KOPT-K1 (cell line): ENCODE measurements around the gene PPP1R16B.
"Not testable (repeated sequence)": the region's sequence is repeated elsewhere in the genome, so short reads cannot be mapped to it uniquely, and the experiment has no call there.

ENCODE experiments used
- H3K27ac ChIP-seq: fragments of 200-600 bp; sonication (generic); 2 replicates; pipeline ENCODE4 v1.5.1; 2016; ENCODE audit warnings: antibody characterized with exemption, mild to moderate bottlenecking, low read depth, low read length; ENCODE audit not compliant: poor library complexity, severe bottlenecking
- H3K36me3 ChIP-seq: fragments of 200-600 bp; sonication (generic); 2 replicates; pipeline ENCODE4 v1.5.1; 2017; ENCODE audit warnings: antibody characterized with exemption, mild to moderate bottlenecking, low read length, moderate library complexity; ENCODE audit not compliant: insufficient read depth
- H3K9me3 ChIP-seq: fragments of 200-600 bp; sonication (generic); 2 replicates; pipeline ENCODE4 v1.5.1; 2017; ENCODE audit warnings: antibody characterized with exemption, low read length, mild to moderate bottlenecking; ENCODE audit not compliant: insufficient read depth, poor library complexity, severe bottlenecking

The PPP1R16B gene

DNA sequence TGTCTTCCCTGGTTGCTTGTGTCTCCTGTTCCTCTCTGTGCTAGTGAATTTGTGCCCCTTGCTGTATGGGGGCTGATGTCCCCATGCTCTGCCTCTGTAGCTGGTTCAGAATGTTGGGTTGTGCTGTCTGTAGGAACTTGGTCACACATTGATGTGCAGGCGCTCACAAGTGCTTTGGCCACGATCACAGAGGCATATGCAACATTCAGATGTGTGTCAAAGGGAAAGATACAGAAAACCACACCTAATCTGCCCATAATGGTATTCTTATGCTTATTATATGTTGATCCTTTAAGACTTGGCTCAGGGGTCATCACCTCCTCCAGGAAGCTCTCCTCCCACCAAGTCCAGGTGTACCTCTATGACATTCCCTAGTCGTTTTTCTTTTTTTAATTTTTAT lies 139.5 kb downstream of the PPP1R16B start:
- H3K9me3 ChIP-seq, result no peaks in the 10 kb centered on the region
- H3K27ac ChIP-seq, result no peak overlapping the region
- H3K36me3 ChIP-seq, result peaks cover 96% of the 10 kb centered on the region

DNA sequence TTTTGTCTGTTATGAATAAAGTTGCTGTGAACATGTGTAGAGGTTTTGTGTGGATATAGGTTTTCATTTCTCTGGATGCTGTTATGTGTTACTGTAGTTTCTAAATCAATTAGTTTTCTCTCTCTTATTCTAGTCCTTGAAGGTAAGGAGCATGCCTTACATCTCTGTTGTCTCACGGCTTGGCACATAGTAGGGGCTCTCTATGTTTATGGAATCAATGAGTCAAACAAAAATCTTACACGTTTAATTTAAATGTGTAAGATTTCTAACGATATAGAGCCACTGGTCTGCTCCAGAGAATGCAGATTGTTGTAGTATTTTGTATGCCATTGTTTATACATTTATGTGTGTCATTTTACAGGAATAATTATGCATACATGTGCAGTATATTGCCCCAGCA lies 141.3 kb downstream of the PPP1R16B start:
- Histone ChIP-seq H3K9me3 (no peaks in the 10 kb centered on the region), H3K36me3 (peaks cover 96% of the 10 kb centered on the region), H3K27ac (no peak overlapping the region)

DNA sequence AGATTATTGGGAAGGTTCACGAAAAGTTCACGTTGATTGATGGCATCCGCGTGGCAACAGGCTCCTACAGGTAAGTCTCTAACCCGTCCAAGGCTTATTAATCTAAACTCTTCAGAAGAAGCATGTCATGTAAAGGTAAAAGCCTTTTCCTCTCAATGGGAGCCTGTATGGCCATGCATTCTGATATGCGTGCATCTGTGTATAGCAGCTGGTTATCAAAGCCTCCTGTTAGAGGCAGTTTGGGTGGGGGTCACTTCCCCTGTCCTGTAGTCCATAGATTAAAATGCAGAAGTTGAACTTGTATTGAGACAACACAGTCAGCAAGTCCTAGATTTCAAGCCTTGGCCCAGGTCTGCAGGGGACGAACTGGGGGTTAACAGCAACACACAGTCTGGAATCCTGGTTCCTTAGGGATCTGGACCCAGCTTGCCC lies 142.4 kb downstream of the PPP1R16B start:
- H3K9me3 ChIP-seq, result no peaks in the 10 kb centered on the region
- H3K27ac ChIP-seq, result no peak overlapping the region
- H3K36me3 ChIP-seq, result peaks cover 96% of the 10 kb centered on the region

DNA sequence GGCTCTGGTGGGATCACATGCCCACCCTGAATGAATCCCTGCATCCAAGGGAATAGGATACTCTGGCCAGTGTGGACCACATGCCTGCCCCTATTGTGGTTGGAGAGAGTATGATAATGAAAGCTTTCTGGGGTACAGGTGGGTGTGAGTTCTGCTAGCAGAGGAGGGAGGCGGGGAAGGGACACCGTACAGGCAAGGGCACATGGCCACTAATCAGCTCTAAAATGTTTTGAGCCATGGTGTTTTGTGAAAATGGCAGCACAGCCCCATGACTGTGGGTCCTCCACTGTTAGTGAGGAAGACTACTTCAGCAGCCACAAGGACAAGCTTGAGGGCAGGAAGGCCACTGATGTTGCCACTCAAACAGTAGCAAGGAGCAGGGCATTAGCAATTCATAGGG lies 144.8 kb downstream of the PPP1R16B start:
- Histone ChIP-seq H3K9me3 (no peaks in the 10 kb centered on the region), H3K27ac (no peak overlapping the region), H3K36me3 (peaks cover 94% of the 10 kb centered on the region)

DNA sequence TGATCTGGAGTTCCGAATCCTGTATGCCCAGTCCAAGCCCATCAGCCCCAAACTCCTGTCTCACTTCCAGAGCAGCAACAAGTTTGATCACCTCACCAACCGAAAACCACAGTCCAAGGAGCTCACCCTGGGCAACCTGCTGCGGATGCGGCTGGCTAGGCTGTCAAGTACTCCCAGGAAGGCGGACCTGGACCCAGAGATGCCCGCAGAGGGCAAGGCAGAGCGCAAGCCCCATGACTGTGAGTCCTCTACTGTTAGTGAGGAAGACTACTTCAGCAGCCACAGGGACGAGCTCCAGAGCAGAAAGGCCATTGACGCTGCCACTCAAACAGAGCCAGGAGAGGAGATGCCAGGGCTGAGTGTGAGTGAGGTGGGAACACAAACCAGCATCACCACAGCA lies 146.1 kb downstream of the PPP1R16B start:
- Histone ChIP-seq H3K27ac (no peak overlapping the region), H3K36me3 (peaks cover 84% of the 10 kb centered on the region), H3K9me3 (no peaks in the 10 kb centered on the region)

DNA sequence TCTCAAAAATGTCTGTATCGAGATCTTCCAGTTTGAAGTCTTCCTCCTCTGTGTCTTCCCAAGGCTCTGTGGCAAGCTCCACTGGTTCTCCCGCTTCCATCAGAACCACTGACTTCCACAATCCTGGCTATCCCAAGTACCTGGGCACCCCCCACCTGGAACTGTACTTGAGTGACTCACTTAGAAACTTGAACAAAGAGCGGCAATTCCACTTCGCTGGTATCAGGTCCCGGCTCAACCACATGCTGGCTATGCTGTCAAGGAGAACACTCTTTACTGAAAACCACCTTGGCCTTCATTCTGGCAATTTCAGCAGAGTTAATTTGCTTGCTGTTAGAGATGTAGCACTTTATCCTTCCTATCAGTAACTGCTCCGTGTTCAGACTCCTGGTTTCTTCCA lies 146.7 kb downstream of the PPP1R16B start:
- peaks cover 78% of the 10 kb centered on the region for H3K36me3 ChIP-seq
- no peaks in the 10 kb centered on the region for H3K9me3 ChIP-seq
- H3K27ac ChIP-seq, result no peak overlapping the region

DNA sequence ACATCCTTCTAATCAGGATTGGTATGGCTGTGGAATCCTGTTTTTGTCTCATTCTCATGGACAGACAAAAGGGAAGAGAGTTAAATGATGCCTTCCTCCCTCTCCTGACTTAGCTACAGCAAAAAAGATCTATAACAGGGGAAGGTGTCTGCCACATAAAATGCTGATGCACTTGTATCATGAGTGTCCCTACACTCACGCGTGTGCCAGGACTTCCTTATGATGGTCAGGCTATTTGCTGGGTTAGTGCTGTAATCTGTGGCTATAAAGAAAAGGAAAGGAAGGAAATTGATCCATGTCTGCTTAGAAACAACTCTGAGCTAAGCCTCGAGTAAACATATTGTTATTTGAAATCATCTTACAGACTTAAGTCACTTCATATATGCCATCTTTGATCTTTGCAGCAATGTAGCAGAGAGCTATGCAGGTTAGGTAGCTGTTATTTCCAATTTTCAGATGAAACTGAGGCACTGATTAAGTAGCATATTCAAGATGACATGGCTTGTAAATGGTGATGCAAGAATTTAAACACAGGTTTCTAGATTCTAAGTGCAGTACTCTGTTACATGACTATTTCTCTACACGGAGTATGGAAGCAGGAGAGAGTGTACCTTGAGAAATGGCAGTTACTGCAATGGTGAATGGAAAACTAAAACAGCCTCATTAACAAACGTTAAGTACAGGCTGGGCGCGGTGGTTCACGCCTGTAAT lies 148.3 kb downstream of the PPP1R16B start:
- Histone ChIP-seq H3K9me3 (no peaks in the 10 kb centered on the region), H3K27ac (no peak overlapping the region), H3K36me3 (peaks cover 62% of the 10 kb centered on the region)

DNA sequence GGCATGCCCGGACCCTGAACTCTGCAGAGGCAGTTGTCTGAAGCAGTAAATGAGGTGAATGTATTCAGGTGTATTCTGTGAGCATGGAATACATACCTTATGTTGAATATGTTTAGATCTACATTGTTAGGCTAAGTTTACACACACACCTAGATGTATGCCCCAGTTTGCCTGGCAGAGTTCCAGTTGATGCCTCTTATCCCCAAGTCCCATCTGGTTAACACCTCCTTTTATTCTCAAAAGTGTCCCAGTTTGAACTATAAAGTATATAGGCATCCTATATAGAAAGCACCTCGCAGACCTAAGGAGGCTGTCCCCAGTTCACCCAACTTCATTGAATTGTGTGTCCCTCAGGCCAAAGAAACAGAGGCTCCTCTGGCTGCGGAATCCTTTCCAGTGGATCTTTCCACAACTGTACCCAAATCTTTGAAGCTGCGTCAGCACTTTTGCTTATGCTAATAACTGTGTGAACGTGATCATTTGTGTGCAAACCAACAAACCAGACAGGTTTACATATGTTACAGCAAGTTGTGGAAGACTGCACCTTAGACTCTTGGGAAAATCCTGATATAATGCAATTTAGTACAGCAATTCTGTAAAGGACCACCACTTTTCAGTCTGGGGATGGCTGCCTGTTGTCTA lies 151.9 kb downstream of the PPP1R16B start:
- Histone ChIP-seq H3K27ac (no peak overlapping the region), H3K9me3 (no peaks in the 10 kb centered on the region), H3K36me3 (peaks cover 26% of the 10 kb centered on the region)

DNA sequence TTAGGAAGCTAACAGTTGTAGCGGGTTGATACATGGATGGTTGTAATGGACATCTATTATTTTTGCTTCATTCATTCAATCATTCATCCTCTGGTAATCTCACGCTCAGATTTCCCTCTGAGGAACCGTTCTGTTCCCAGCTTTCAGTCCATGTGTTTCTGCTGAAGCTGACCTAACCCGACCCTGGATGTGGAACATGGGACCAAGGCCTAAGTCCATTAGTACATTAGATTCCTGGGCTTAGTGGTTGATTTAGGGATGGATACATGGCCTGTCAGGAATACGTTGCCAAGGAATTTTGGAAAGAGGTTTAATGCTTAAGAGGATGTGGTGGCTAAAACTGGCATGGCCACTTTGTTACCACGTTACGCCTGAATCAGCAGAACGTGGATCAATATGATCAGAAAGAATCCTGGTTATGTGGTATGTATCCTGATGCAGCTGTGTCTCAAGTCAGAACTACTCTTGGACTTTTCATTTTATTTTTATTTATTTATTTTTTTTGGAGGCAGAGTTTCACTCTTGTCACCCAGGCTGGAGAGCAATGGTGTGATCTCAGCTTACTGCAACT lies 152.5 kb downstream of the PPP1R16B start:
- Histone ChIP-seq H3K27ac (no peak overlapping the region), H3K9me3 (no peaks in the 10 kb centered on the region), H3K36me3 (peaks cover 20% of the 10 kb centered on the region)

DNA sequence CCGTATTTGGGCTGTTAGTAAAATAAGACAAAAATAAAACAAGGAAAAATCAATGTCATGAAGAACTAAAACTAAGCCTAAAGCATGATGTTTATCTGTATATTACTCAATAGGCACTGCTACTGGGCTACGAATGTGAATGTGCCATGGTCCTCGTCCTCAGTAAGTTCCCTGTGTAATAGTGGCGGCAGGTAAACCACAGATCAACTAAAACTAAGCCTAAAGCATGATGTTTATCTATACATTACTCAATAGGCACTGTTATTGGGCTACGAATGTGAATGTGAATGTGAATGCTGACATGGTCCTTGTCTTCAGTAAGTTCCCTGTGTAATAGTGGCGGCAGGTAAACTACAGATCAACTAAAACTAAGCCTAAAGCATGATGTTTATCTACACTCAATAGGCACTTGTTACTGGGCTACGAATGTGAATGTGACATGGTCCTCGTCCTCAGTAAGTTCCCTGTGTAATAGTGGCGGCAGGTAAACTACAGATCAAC lies 154.7 kb downstream of the PPP1R16B start:
- not testable (repeated sequence) for H3K9me3 ChIP-seq, H3K27ac ChIP-seq, H3K36me3 ChIP-seq

DNA sequence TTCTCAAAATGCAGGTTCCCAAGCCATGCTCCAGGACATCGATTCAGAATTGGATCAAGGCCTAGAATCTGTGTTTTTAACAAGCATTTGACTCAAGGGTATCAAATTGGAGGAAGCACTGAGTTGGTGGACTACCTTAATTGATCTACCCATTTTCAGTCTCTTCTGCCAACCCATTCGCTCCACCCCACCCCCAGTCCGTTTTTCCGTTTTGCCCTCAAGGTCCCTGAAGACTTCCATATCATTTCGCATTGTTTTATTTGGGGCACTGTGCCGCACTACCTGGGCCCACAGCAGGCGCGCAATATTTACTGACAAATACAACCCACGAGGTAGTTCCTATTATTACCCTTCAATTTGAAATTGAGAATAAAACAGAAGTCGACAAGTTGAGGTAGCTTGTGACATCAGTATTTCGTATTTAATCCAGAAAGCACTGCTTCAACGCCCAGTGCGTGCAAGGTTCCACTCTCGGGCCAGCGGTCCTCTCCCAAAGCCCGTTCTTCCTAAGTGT lies 156.1 kb downstream of the PPP1R16B start:
- Histone ChIP-seq H3K9me3 (no peaks in the 10 kb centered on the region), H3K27ac (peak overlapping the region; percentile 90)

DNA sequence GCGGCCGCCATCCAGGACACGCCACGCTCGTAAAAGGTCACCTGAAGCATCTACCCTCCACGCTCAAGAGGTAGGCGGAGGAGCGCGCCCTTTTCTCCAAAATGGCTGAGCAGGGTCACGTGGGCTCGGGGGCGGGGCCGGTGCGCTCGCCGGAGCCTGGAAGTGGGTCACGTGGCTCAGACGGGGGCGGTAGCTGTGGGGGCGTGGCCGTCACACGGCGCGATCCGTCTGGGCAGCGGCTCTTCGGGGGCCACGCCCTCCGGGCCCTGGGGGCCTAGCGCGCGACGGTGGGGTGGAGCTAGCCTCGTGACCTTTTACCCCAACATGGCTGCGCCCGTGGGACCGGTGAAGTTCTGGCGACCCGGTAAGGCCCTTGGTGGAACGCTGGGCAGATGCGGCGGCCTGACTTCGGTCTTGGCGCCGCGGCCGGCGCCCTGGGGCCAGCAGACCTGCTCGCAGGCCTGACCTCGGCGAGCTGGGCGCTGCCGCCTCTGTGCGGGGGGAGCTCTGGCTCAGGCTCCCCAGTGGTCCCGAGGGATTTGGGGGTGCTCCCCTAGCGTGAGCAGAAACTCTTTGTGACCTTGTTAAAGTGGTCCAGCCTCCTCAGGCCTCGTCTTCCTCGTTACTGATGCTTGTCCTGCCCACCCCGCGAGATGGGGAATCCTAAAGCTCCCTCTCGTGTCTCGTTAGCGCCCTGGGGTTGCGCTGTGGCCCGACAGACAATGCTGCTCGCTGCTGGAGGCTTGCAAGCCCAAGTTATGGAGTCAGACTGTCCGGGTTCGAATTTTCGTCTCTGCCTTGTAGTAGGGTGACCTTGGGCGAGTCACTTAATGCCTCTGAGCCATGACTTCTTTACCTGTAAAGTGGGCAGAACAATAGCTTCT lies 156.8 kb downstream of the PPP1R16B start, which contains the start of gene DHX35:
Gene DHX35, plus strand, starts transcription at position 301 of the 884 bp plus-strand sequence. Its CDS starts 24 bp downstream, at position 325.
- Histone ChIP-seq H3K36me3 (peaks cover 12% of the 10 kb centered on the region; the same call in 1 of the 2 replicates), H3K9me3 (no peaks in the 10 kb centered on the region), H3K27ac (peak within 1 kb of the TSS; percentile 90)

More for the DNA sequence above, 156.1 kb downstream of the PPP1R16B start:
- peaks cover 8% of the 10 kb centered on the region; the same call in 1 of the 2 replicates for H3K36me3 ChIP-seq

DNA sequence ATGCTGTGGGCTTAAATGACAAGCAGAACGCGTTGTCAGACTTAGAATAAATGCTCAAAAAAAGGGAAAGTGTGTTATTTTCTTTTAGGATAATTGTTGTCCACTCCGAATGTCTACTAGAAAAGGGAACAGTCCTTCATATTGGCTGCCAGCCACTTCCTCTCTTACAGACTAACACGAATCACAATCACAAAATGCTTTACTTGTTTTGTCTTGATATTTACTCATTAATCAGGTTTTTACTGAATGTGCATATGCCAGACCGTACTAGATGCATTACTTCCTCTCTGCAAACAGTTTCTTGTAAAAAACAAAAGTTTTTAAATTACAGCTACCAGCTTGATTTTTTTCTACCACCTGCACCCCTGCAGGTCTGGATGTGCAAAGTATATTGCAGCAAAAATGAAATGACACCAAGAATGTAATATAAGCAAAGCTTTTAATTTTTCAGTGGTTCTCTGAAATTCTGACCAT lies 157.5 kb downstream of the PPP1R16B start:
- Histone ChIP-seq H3K9me3 (no peaks in the 10 kb centered on the region), H3K36me3 (peaks cover 18% of the 10 kb centered on the region; the same call in 1 of the 2 replicates), H3K27ac (peak overlapping the region; percentile 90)

DNA sequence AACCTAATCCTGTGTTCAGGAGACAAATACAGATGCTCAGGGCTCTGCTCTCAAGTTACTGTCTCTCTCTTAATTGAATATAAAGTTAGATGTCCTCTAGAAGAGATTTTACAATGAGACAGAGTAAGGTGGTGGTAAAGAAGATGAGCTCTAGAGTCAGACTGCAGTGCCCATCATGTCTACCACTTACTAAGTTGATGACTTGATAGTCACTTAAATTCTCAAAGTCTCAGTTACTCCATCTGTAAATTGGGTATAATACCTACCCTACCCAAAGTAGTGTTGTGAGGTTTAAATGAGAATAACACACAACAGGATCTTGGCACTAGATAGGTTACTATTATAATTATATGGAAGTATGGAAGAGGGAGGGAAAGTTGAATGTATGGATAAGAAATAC lies 158.2 kb downstream of the PPP1R16B start:
- Histone ChIP-seq H3K36me3 (peaks cover 26% of the 10 kb centered on the region), H3K9me3 (no peaks in the 10 kb centered on the region), H3K27ac (no peak overlapping the region)
